Esophagus muscularis mucosa (tissue), 4 donors: ENCODE measurements around the gene RYR2.

Experiments used
- CTCF ChIP-seq, 3 experiments: fragments of 200-600 bp in 2 of 3; fragments of 450-650 bp in 1 of 3; sonication (generic) in 2 of 3; IDR thresholded peaks; one replicate each; pipeline ENCODE4 v1.5.1; 2017 to 2019; ENCODE audit warnings: antibody characterized with exemption in 3 of 3, mild to moderate bottlenecking in 2 of 3, moderate library complexity in 1 of 3
- EP300 ChIP-seq: sonication (generic); formaldehyde crosslinking; IDR thresholded peaks from one replicate; pipeline ENCODE4 v1.6.1; 2017; ENCODE audit warnings: antibody characterized with exemption
- POLR2A ChIP-seq: fragments of 450-650 bp; IDR thresholded peaks from one replicate; pipeline ENCODE4 v1.6.1; 2017; ENCODE audit warnings: antibody characterized with exemption, moderate library complexity, mild to moderate bottlenecking, low read depth
- POLR2AphosphoS5 ChIP-seq, 2 donors: sonication (generic); formaldehyde crosslinking; IDR thresholded peaks; one replicate each; pipeline ENCODE4 v1.6.1; 2017; ENCODE audit warnings: antibody characterized with exemption in 2 of 2

DNA sequence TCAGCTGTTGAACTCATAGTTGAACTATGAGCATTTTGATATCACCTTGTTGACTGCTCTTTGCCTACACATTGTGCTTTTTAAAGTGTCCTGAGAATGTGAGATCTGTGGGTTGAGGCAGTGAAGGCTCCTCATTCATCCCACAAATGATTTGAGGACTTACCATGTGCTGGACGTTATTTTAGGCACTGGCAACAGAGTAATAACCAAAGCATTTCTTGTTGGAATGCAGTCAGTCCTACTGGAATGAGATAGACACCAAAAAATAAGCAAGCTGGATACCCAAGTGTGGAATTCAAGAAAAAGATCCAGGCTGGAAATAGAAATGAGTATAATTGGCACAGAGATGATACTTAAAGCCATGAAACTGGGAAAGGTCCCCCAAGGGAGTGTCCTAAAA lies 775.3 kb downstream of the RYR2 start:
- TF ChIP-seq CTCF (IDR thresholded peaks at IDR 0.05) = no peak
- TF ChIP-seq POLR2A = no peak
- no peak for TF ChIP-seq EP300
- no peak for TF ChIP-seq POLR2AphosphoS5 (IDR thresholded peaks at IDR 0.05)
